Endothelial cell of umbilical vein (primary cell): ENCODE measurements around the gene ACSL6. TPM values are rescaled to one million over a fixed set of nuclear protein-coding genes. Genes with fewer than 3 reads are reported as not detected.

Experiments used
- BruUV-seq: library from RNA; stranded (reverse); fragments of 400-500 nt; replicated peaks from 2 replicates; lab custom pipeline; 2021; lab: Mats Ljungman, UMichigan
- CTCF ChIA-PET: fragments of 300-600, 350-600 bp; sonication (Branson Sonifier 250); formaldehyde crosslinking; loops from one replicate; lab custom pipeline; 2021; ENCODE audit warnings: antibody characterized with exemption, inconsistent platforms; lab: Charles Lee
- POLR2A ChIA-PET: fragments of 300-600, 350-600 bp; sonication (Branson Sonifier 250); formaldehyde crosslinking; loops from one replicate; lab custom pipeline; 2021; ENCODE audit warnings: antibody characterized with exemption, inconsistent platforms; lab: Charles Lee
- DNase-seq: peaks from one replicate; pipeline ENCODE4 v3.0.0-alpha.2; 2011; ENCODE audit warnings: low read depth, low spot score
- FAIRE-seq: peaks from 2 replicates; lab custom pipeline; 2011; peaks lifted over from hg19 to GRCh38; lab: Jason Lieb, UNC
- H2AFZ ChIP-seq: 2 replicates; pipeline ENCODE4 v1.6.0; 2012; ENCODE audit warnings: low read depth, low read length, control low read depth, inconsistent platforms
- H3K27ac ChIP-seq: 2 replicates; pipeline ENCODE4 v1.5.1; 2011; ENCODE audit warnings: low read depth, mild to moderate bottlenecking, control low read depth, low read length, moderate library complexity; ENCODE audit not compliant: insufficient read depth
- H3K27me3 ChIP-seq, 2 experiments: 2 replicates each; pipeline versions ENCODE4 v1.6.0 to v1.6.1; 2011; ENCODE audit warnings: low read length in 2 of 2, mixed read lengths in 1 of 2; ENCODE audit not compliant: control insufficient read depth in 2 of 2, insufficient read depth in 2 of 2
- H3K36me3 ChIP-seq, 2 experiments: 2 replicates in 1 of 2; 3 replicates in 1 of 2; pipeline ENCODE4 v1.5.1; 2011; ENCODE audit warnings: low read length in 2 of 2, mild to moderate bottlenecking in 1 of 2, moderate library complexity in 1 of 2; ENCODE audit not compliant: control insufficient read depth in 2 of 2, insufficient read depth in 2 of 2; ENCODE audit errors: extremely low read depth in 1 of 2
- H3K4me1 ChIP-seq: 3 replicates; pipeline ENCODE4 v1.5.1; 2011; ENCODE audit warnings: mild to moderate bottlenecking, low read length; ENCODE audit not compliant: control insufficient read depth, insufficient read depth; ENCODE audit errors: extremely low read depth
- H3K4me2 ChIP-seq: 2 replicates; pipeline ENCODE4 v1.6.1; 2011; ENCODE audit warnings: low read length, control low read depth, mixed read lengths; ENCODE audit not compliant: insufficient read depth
- H3K4me3 ChIP-seq, 3 experiments: fragments of 200-600 bp in 1 of 3; sonication (generic), shearing (Covaris generic) in 1 of 3; replicated peaks in 1 of 3; 2 replicates each; pipeline ENCODE4 v1.5.1; 2011 to 2016; ENCODE audit warnings: control low read depth in 3 of 3, low read length in 3 of 3, mild to moderate bottlenecking in 2 of 3, inconsistent platforms in 1 of 3, low read depth in 1 of 3, moderate library complexity in 1 of 3; ENCODE audit not compliant: insufficient read depth in 1 of 3
- H3K79me2 ChIP-seq: 2 replicates; pipeline ENCODE4 v1.6.0; 2012; ENCODE audit warnings: low read length, inconsistent platforms; ENCODE audit not compliant: control insufficient read depth, insufficient read depth
- H3K9ac ChIP-seq: replicated peaks from 2 replicates; pipeline ENCODE3; 2011; ENCODE audit warnings: low read length, control low read depth; ENCODE audit not compliant: insufficient read depth; ENCODE audit errors: extremely low read depth
- H3K9me1 ChIP-seq: replicated peaks from 3 replicates; pipeline ENCODE4 v1.6.0; 2011; ENCODE audit warnings: mild to moderate bottlenecking, low read length; ENCODE audit not compliant: control insufficient read depth, insufficient read depth; ENCODE audit errors: extremely low read depth
- H3K9me3 ChIP-seq: replicated peaks from 2 replicates; pipeline ENCODE4 v1.5.1; 2012; ENCODE audit warnings: low read length, inconsistent platforms; ENCODE audit not compliant: control insufficient read depth, insufficient read depth
- H4K20me1 ChIP-seq: replicated peaks from 2 replicates; pipeline ENCODE3; 2011; ENCODE audit warnings: mild to moderate bottlenecking, low read length; ENCODE audit not compliant: control insufficient read depth, insufficient read depth; ENCODE audit errors: extremely low read depth
- EZH2 ChIP-seq: IDR thresholded peaks from 2 replicates; pipeline ENCODE4 v1.6.1; 2012; ENCODE audit warnings: borderline replicate concordance, low read depth, mild to moderate bottlenecking, moderate library complexity, low read length, inconsistent platforms; ENCODE audit not compliant: severe bottlenecking
- FOS ChIP-seq: IDR thresholded peaks from 2 replicates; pipeline ENCODE4 v1.6.1; 2011; ENCODE audit warnings: mild to moderate bottlenecking, low read length, moderate library complexity, borderline replicate concordance; ENCODE audit not compliant: insufficient read depth
- GATA2 ChIP-seq: IDR thresholded peaks from 2 replicates; pipeline ENCODE4 v1.7.0; 2011; ENCODE audit warnings: low read depth, mild to moderate bottlenecking, moderate library complexity, mixed read lengths, low read length; ENCODE audit not compliant: insufficient read length, insufficient read depth
- JUN ChIP-seq: IDR thresholded peaks from 2 replicates; pipeline ENCODE4 v1.6.1; 2011; ENCODE audit warnings: borderline replicate concordance, low read depth; ENCODE audit not compliant: insufficient read length, insufficient read depth
- MYC ChIP-seq: IDR thresholded peaks from one replicate; pipeline ENCODE4 v1.6.1; 2011; ENCODE audit warnings: mild to moderate bottlenecking, low read depth, low read length
- POLR2A ChIP-seq: IDR thresholded peaks from 2 replicates; pipeline ENCODE4 v1.6.1; 2012; ENCODE audit warnings: low read depth, mild to moderate bottlenecking, control low read depth, low read length
- POLR2AphosphoS5 ChIP-seq: IDR thresholded peaks from 2 replicates; pipeline ENCODE4 v1.6.1; 2012; ENCODE audit warnings: low read depth, mild to moderate bottlenecking, control low read depth, low read length, moderate library complexity; ENCODE audit not compliant: insufficient read depth
- dilution Hi-C: fragments of 300-500 bp; cut with MboI; formaldehyde crosslinking; loops from one replicate; pipeline ENCODE4 v1.15.0; 2019; ENCODE audit warnings: low sequenced_read_pairs; ENCODE audit not compliant: extremely low pct_ligation_motif_present
- intact Hi-C: fragments of 100-400 bp; cut with micrococcal nuclease; formaldehyde crosslinking; loops from one replicate; pipeline ENCODE4 v1.10.0; 2022
- polyA plus RNA-seq, 4 experiments: library from polyadenylated mRNA; depleted of rRNA in 3 of 4; stranded (reverse) in 3 of 4; unstranded in 1 of 4; fragments of >200 nt; gene quantifications; 2 replicates each; pipeline versions ENCODE4 v1.2.1 to v1.2.3, GENCODE V29; 2011 to 2012; ENCODE audit warnings: missing spikeins in 1 of 4
- total RNA-seq: library from RNA; stranded (reverse); gene quantifications from 2 replicates; pipeline ENCODE4 v1.2.3, GENCODE V29; 2021
- TF ChIP-seq, protein P1 (sequence below): IDR thresholded peaks from 2 replicates; pipeline ENCODE4 v1.6.1; 2011; ENCODE audit not compliant: insufficient read depth, insufficient read length
- TF ChIP-seq, protein P2 (sequence below), 2 donors: IDR thresholded peaks; 1 replicate in 1 of 2; 2 replicates in 1 of 2; pipeline ENCODE4 v1.5.1; 2011; ENCODE audit warnings: low read length in 2 of 2, mild to moderate bottlenecking in 2 of 2, moderate library complexity in 2 of 2, control low read depth in 1 of 2, inconsistent platforms in 1 of 2, low read depth in 1 of 2; ENCODE audit not compliant: insufficient read depth in 1 of 2; ENCODE audit errors: extremely low read depth in 1 of 2

ACSL6 gene
- total and polyA plus RNA-seq, 2 donors (not counting 3 experiments of a cell fraction or from before 2014, with no cell fraction given), result not detected

DNA sequence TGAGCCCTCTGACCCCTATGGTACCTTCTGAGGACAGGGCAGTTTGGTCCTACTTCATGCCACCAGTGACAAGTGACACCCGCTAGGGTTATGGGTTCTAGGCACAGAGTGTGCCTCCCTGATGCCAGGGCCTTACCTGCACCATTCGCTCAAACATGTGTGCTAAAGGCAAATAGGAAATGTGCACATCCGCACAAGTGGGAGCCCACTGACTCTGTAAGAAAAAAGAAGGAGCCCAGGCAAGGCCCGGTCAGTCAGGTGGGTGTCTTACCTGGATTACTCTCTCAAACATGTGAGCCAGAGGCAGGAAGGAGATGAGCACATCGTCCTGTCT, 36.9 kb downstream of the ACSL6 start:
- DNase-seq, result no peak
- Histone ChIP-seq H2AFZ (no peak overlapping the region), H3K9me3 (no peaks in the 10 kb centered on the region), H3K4me2 (no peak overlapping the region), H3K27me3 (peaks cover 1 to 2% of the 10 kb centered on the region in 2 experiments), H3K36me3 (no peaks in the 10 kb centered on the region), H3K4me1 (peaks cover 5% of the 10 kb centered on the region), H3K9ac (no peak overlapping the region), H4K20me1 (no peaks in the 10 kb centered on the region), H3K4me3 (no peak overlapping the region), H3K27ac (no peak overlapping the region), H3K9me1 (no peaks in the 10 kb centered on the region), H3K79me2 (no peaks in the 10 kb centered on the region)
- POLR2A ChIA-PET, result no interaction called here
- CTCF ChIA-PET, result no interaction called here
- dilution Hi-C loops, result no loop called here
- no peak for FAIRE-seq
- intact Hi-C loops, result no loop called here
- TF ChIP-seq MYC (no peak), JUN (no peak), POLR2A (no peak), GATA2 (no peak), POLR2AphosphoS5 (no peak), EZH2 (no peak), FOS (no peak)
- TF ChIP-seq, protein P1, sequence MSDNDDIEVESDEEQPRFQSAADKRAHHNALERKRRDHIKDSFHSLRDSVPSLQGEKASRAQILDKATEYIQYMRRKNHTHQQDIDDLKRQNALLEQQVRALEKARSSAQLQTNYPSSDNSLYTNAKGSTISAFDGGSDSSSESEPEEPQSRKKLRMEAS, result no peak
- TF ChIP-seq, protein P2, sequence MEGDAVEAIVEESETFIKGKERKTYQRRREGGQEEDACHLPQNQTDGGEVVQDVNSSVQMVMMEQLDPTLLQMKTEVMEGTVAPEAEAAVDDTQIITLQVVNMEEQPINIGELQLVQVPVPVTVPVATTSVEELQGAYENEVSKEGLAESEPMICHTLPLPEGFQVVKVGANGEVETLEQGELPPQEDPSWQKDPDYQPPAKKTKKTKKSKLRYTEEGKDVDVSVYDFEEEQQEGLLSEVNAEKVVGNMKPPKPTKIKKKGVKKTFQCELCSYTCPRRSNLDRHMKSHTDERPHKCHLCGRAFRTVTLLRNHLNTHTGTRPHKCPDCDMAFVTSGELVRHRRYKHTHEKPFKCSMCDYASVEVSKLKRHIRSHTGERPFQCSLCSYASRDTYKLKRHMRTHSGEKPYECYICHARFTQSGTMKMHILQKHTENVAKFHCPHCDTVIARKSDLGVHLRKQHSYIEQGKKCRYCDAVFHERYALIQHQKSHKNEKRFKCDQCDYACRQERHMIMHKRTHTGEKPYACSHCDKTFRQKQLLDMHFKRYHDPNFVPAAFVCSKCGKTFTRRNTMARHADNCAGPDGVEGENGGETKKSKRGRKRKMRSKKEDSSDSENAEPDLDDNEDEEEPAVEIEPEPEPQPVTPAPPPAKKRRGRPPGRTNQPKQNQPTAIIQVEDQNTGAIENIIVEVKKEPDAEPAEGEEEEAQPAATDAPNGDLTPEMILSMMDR (IDR thresholded peaks at IDR 0.05; ENCODE audit: extremely low read depth in 1 of 2, insufficient read depth in 1 of 2, low read depth in 1 of 2, low read length in 2 of 2), result no peak
- no TSS peak for BruUV-seq
